NK-92 (cell line): Measurements from ENCODE around the gene DUSP5.
"Not testable (repeated sequence)": the region's sequence is repeated elsewhere in the genome, so short reads cannot be mapped to it uniquely, and the experiment has no call there.

ENCODE experiments used
- DNase-seq: peaks from one replicate; lab custom pipeline; 2025; ENCODE audit not compliant: unreplicated experiment; lab: John Stamatoyannopoulos, UW

DUSP5 gene

GRCh38 chr10:110514848-110515247, 17.1 kb downstream of the DUSP5 start:
- no peak for DNase-seq

GRCh38 chr10:110516815-110517492, 19.2 kb downstream of the DUSP5 start:
- no peak for DNase-seq

GRCh38 chr10:110522365-110522988, 24.8 kb downstream of the DUSP5 start:
- DNase-seq = no peak

- no peak for DNase-seq
Measured at GRCh38 chr10:110523736-110524135, 26.0 kb downstream of the DUSP5 start.

GRCh38 chr10:110524179-110524858, 26.6 kb downstream of the DUSP5 start:
- DNase-seq = no peak

GRCh38 chr10:110524859-110525232, 27.1 kb downstream of the DUSP5 start:
- no peak for DNase-seq

- DNase-seq = no peak
Measured at GRCh38 chr10:110525349-110526260, 27.9 kb downstream of the DUSP5 start.

- DNase-seq = no peak
Measured at GRCh38 chr10:110527731-110528171, 30.0 kb downstream of the DUSP5 start.

- DNase-seq = no peak
Measured at GRCh38 chr10:110528224-110528996, 30.7 kb downstream of the DUSP5 start.

GRCh38 chr10:110528997-110529524, 31.4 kb downstream of the DUSP5 start:
- DNase-seq = not testable (repeated sequence)

GRCh38 chr10:110529596-110530011, 31.9 kb downstream of the DUSP5 start:
- no peak for DNase-seq

- DNase-seq = no peak
Measured at GRCh38 chr10:110530131-110530831, 32.6 kb downstream of the DUSP5 start.

- no peak for DNase-seq
Measured at GRCh38 chr10:110531687-110532086, 34.0 kb downstream of the DUSP5 start.

- not testable (repeated sequence) for DNase-seq
Measured at GRCh38 chr10:110532628-110533027, 34.9 kb downstream of the DUSP5 start.

GRCh38 chr10:110533149-110533548, 35.4 kb downstream of the DUSP5 start:
- no peak for DNase-seq

- DNase-seq = no peak
Measured at GRCh38 chr10:110534571-110534970, 36.9 kb downstream of the DUSP5 start.

GRCh38 chr10:110535958-110536891, 38.5 kb downstream of the DUSP5 start:
- no peak for DNase-seq

GRCh38 chr10:110539091-110539490, 41.4 kb downstream of the DUSP5 start:
- DNase-seq = no peak
